NCI-H748 (cell line): ENCODE measurements around the gene ESCO1.

ENCODE experiments used
- DNase-seq: peaks from one replicate; lab custom pipeline; 2025; ENCODE audit not compliant: unreplicated experiment; lab: John Stamatoyannopoulos, UW

The ESCO1 gene

GRCh38 chr18:21490748-21491147 lies 109.8 kb downstream of the ESCO1 start:
- no peak for DNase-seq

DNA sequence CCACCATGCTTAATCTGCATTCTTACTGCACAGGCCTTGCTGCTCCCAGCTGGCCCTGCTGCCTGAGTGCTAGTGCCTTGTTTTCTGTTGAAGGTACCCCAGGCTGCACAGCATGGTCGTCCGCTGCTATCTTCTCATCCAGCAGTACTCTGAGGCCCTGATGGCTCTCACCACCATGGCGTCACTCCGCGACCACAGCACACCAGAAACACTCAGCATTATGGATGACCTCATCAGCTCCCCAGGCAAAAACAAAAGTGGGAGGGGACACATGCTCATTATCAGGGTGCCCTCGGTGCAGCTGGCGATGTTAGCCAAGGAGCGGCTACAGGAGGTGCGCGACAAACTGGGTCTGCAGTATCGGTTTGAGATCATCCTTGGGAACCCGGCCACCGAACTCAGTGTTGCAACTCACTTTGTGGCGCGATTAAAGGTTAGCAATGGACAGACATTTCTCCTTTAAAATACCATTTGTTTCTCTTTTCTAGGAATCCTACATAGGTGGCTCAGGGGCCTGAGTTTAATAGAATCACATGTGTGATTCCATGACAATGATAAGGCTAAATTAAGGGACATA lies 110.5 kb downstream of the ESCO1 start:
- no peak for DNase-seq

- peak; percentile 65 for DNase-seq
These were observed 111.3 kb downstream of the ESCO1 start for GRCh38 chr18:21489119-21489750.

GRCh38 chr18:21486905-21487437 lies 113.5 kb downstream of the ESCO1 start:
- no peak for DNase-seq

DNA sequence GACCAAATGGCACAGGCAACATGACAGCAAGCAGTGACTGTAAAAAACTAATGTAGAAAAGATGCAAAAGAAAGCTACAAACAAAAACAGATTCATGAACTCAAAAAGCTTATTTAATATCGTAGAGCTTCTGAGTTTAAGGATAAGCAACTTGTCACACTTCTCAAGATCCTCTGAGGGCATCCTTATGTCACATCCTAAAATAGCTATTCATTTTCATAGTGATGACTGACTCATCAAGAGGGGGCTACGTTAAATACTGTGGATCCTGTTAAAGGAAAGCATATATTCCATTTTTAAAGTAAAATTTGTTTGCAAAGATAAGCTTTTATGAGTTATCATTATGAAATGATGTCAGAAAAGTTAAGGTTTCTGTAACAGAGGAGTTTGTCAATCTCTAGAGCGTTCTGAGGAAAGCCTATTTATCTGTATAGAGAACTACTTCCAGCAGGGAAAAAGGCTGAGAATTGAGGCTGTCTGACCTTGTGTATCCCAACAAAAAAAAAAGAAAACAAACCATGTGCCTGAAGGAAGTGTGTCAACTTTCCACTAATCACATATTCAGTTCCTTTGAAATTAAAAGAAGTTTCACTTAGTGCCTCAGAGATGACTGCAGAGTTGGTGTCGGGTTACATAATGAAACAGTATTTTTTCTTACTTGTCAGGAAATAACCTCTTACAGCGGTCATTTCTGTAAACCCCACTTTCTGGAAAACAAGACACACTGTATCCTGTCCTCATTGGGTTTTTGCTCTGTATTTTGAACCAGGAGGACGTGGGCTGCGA lies 115.5 kb downstream of the ESCO1 start:
- DNase-seq: no peak

DNA sequence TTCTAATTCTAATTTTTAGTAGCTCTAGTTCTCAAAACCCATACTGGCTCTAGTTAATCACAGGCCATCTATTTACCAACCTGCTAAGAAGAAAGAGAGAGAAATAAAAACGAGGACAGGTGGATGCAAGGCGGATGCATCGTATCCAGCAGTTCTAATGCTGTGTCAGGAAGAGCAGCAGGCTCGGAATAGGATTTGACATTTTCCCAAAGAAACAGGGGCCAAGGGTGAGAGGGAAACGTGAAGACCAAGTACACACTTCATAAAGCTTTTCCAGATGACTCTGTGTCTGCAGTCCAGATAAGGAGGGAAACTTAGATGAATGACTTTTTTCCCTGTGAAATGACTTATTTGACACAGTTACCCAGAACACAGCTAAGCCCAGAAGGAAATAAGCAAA lies 117.5 kb downstream of the ESCO1 start:
- DNase-seq: no peak

- DNase-seq: no peak
These were observed 118.8 kb downstream of the ESCO1 start for GRCh38 chr18:21481739-21482138.

DNA sequence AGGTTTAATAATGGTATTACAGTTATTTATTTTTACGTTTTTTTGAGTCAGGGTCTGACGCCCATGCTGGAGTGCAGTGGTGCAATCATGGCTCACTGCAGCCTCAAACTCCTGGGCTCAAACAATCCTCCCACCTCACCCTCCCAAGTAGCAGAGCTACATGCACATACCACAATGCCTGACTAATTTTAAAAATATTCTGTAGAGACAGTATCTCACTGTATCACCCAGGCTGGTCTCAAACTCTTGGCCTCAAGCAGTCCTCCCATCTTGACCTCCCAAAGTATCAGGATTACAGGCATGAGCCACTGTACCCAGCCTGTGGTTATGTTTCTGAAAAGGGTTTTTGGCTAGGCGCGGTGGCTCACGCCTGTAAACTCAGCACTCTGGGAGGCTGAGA lies 120.8 kb downstream of the ESCO1 start:
- DNase-seq: no peak
